ENCODE measurements around the gene CPNE4.
A peak's percentile ranks its signal among the peaks of the same experiment; 100 is the strongest.

CPNE4 gene

GRCh38 chr3:131812433-131812832 is 222.4 kb downstream of the CPNE4 start:
- TF ChIP-seq CTCF (conservative IDR thresholded peaks at IDR 0.05; ENCODE audit: low read depth, low read length): no peak
- peak; percentile 4 for DNase-seq (ENCODE audit: low read depth)
- no peak overlapping the region for H3K4me3 ChIP-seq (ENCODE audit: low read depth, low read length)

- no peak overlapping the region for H3K4me3 ChIP-seq (ENCODE audit: low read depth, low read length)
- DNase-seq (ENCODE audit: low read depth): no peak
- no peak for TF ChIP-seq CTCF (conservative IDR thresholded peaks at IDR 0.05; ENCODE audit: low read depth, low read length)
These were observed 223.3 kb downstream of the CPNE4 start for GRCh38 chr3:131811481-131811880.

GRCh38 chr3:131807822-131808221 is 227.0 kb downstream of the CPNE4 start:
- no peak overlapping the region for H3K4me3 ChIP-seq (ENCODE audit: low read depth, low read length)
- no peak for TF ChIP-seq CTCF (conservative IDR thresholded peaks at IDR 0.05; ENCODE audit: low read depth, low read length)
- DNase-seq (ENCODE audit: low read depth): no peak

- TF ChIP-seq CTCF (conservative IDR thresholded peaks at IDR 0.05; ENCODE audit: low read depth, low read length): no peak
- no peak overlapping the region for H3K4me3 ChIP-seq (ENCODE audit: low read depth, low read length)
- no peak for DNase-seq (ENCODE audit: low read depth)
These were observed 228.1 kb downstream of the CPNE4 start for GRCh38 chr3:131806736-131807135.

- no peak for TF ChIP-seq CTCF (conservative IDR thresholded peaks at IDR 0.05; ENCODE audit: low read depth, low read length)
- no peak for DNase-seq (ENCODE audit: low read depth)
These were observed 230.2 kb downstream of the CPNE4 start for GRCh38 chr3:131804565-131805133.

GRCh38 chr3:131803113-131803512 is 231.7 kb downstream of the CPNE4 start:
- no peak for DNase-seq (ENCODE audit: low read depth)
- TF ChIP-seq CTCF (conservative IDR thresholded peaks at IDR 0.05; ENCODE audit: low read depth, low read length): no peak
- no peak overlapping the region for H3K4me3 ChIP-seq (ENCODE audit: low read depth, low read length)

More at GRCh38 chr3:131804565-131805133, 230.2 kb downstream of the CPNE4 start:
- H3K4me3 ChIP-seq (ENCODE audit: low read depth, low read length): no peak overlapping the region

- no peak overlapping the region for H3K4me3 ChIP-seq (ENCODE audit: low read depth, low read length)
- DNase-seq (ENCODE audit: low read depth): no peak
- no peak for TF ChIP-seq CTCF (conservative IDR thresholded peaks at IDR 0.05; ENCODE audit: low read depth, low read length)
These were observed 232.8 kb downstream of the CPNE4 start for GRCh38 chr3:131802029-131802428.
